Natural killer cell (primary cell): ENCODE results near the gene RHOBTB3. TPM values are rescaled to one million over a fixed set of nuclear protein-coding genes. Genes with fewer than 3 reads are reported as not detected.

Experiments
- ATAC-seq, 3 donors: fragments of 150-1000 bp in 2 of 3; fragments of 200-7000 bp in 1 of 3; cut with Tn5 transposase; 1 replicate in 1 of 3; 2 replicates in 2 of 3; pipeline ENCODE4 v1.10.0; 2021; ENCODE audit warnings: mild to moderate bottlenecking in 2 of 3, moderate library complexity in 2 of 3
- DNase-seq, 2 donors: peaks; one replicate each; pipeline versions ENCODE4 v3.0.0 to v3.0.0-alpha.2; 2013 to 2021; ENCODE audit warnings: mixed read lengths in 1 of 2
- H3K27ac ChIP-seq: one replicate; pipeline ENCODE4 v1.5.1; 2013; ENCODE audit warnings: mild to moderate bottlenecking, low read length
- H3K27me3 ChIP-seq: one replicate; pipeline ENCODE4 v1.6.1; 2013; ENCODE audit warnings: low read length; ENCODE audit not compliant: control insufficient read depth, insufficient read depth
- H3K36me3 ChIP-seq: one replicate; pipeline ENCODE4 v1.6.1; 2013; ENCODE audit warnings: low read length; ENCODE audit not compliant: control insufficient read depth, insufficient read depth
- H3K4me1 ChIP-seq: one replicate; pipeline ENCODE4 v1.6.1; 2013; ENCODE audit warnings: low read length; ENCODE audit not compliant: control insufficient read depth, insufficient read depth
- H3K4me3 ChIP-seq: one replicate; pipeline ENCODE4 v1.5.1; 2013; ENCODE audit warnings: low read length
- H3K9me3 ChIP-seq: one replicate; pipeline ENCODE4 v1.6.1; 2013; ENCODE audit warnings: low read length; ENCODE audit not compliant: control insufficient read depth, insufficient read depth
- H3K27ac Mint-ChIP-seq, 2 donors: one replicate each; pipeline ENCODE4 v1.8.0; 2022; ENCODE audit warnings: mild to moderate bottlenecking in 2 of 2, mixed read lengths in 2 of 2, moderate library complexity in 1 of 2
- H3K27me3 Mint-ChIP-seq, 2 donors: one replicate each; pipeline ENCODE4 v1.8.0; 2022; ENCODE audit warnings: low read depth in 2 of 2, mixed read lengths in 2 of 2
- H3K36me3 Mint-ChIP-seq: one replicate; pipeline ENCODE4 v1.8.0; 2022; ENCODE audit warnings: mixed read lengths
- H3K4me1 Mint-ChIP-seq, 2 donors: one replicate each; pipeline ENCODE4 v1.8.0; 2022; ENCODE audit warnings: mixed read lengths in 2 of 2
- H3K4me3 Mint-ChIP-seq: one replicate; pipeline ENCODE4 v1.8.0; 2022; ENCODE audit warnings: mild to moderate bottlenecking, moderate library complexity, mixed read lengths
- H3K9me3 Mint-ChIP-seq, 2 donors: one replicate each; pipeline ENCODE4 v1.8.0; 2022; ENCODE audit warnings: mixed read lengths in 2 of 2
- CTCF ChIP-seq: fragments of 200-600 bp; IDR thresholded peaks from one replicate; pipeline ENCODE4 v1.8.0; 2022; ENCODE audit warnings: antibody characterized with exemption
- WGBS: methylation state at CpG from one replicate; pipeline ENCODE4 v1.1.7; 2013; ENCODE audit warnings: missing lambda C conversion rate; ENCODE audit not compliant: insufficient coverage; 5-methylcytosine and 5-hydroxymethylcytosine counted together
- intact Hi-C: fragments of 100-400 bp; cut with micrococcal nuclease; formaldehyde crosslinking; loops from one replicate; pipeline ENCODE4 v1.14.2; 2022
- total RNA-seq, 4 donors: library from RNA; stranded (reverse); fragments of 120-200 nt in 1 of 4; gene quantifications; one replicate each; pipeline versions ENCODE4 v1.2.3 to v1.2.4, GENCODE V29; 2013 to 2022

The RHOBTB3 gene
- total RNA-seq, 3 donors from 2014 or later (not counting 1 experiment from before 2014, with no cell fraction given), result 46.5 to 55.1 (median 46.5) TPM

GRCh38 chr5:95738834-95739233 is 7.7 kb downstream of the RHOBTB3 start:
- WGBS, result 98% methylated on average over 4 of the region's 4 CpGs

GRCh38 chr5:95739857-95740256 is 8.7 kb downstream of the RHOBTB3 start:
- no peak overlapping the region for H3K4me3 Mint-ChIP-seq
- peaks cover 13 to 26% of the 10 kb centered on the region in 2 donors for H3K4me1 Mint-ChIP-seq
- Histone ChIP-seq H3K27me3 (no peaks in the 10 kb centered on the region), H3K9me3 (no peaks in the 10 kb centered on the region), H3K36me3 (peaks cover 2% of the 10 kb centered on the region), H3K27ac (no peak overlapping the region), H3K4me3 (no peak overlapping the region), H3K4me1 (no peaks in the 10 kb centered on the region)
- intact Hi-C loops, result no loop called here
- no peaks in the 10 kb centered on the region for H3K27me3 Mint-ChIP-seq
- peaks cover 15% of the 10 kb centered on the region for H3K36me3 Mint-ChIP-seq
- TF ChIP-seq CTCF, result no peak
- no peaks in the 10 kb centered on the region for H3K9me3 Mint-ChIP-seq
- ATAC-seq (no peak), DNase-seq (no peak)
- peak overlapping the region in 1 of 2 donors; percentile 63 for H3K27ac Mint-ChIP-seq
- 79% methylated on average over 2 of the region's 2 CpGs for WGBS

More at GRCh38 chr5:95738834-95739233, 7.7 kb downstream of the RHOBTB3 start:
- DNase-seq (no peak), ATAC-seq (no peak)
- Mint-ChIP-seq H3K4me3 (no peak overlapping the region), H3K9me3 (no peaks in the 10 kb centered on the region), H3K4me1 (peaks cover 16 to 25% of the 10 kb centered on the region in 2 donors), H3K27me3 (no peaks in the 10 kb centered on the region), H3K27ac (peak overlapping the region in 1 of 2 donors; percentile 1), H3K36me3 (peaks cover 15% of the 10 kb centered on the region)
- H3K36me3 ChIP-seq, result peaks cover 2% of the 10 kb centered on the region
- H3K27ac ChIP-seq, result no peak overlapping the region
- H3K4me1 ChIP-seq, result no peaks in the 10 kb centered on the region
- no peaks in the 10 kb centered on the region for H3K9me3 ChIP-seq
- no peaks in the 10 kb centered on the region for H3K27me3 ChIP-seq
- intact Hi-C loops, result no loop called here
- TF ChIP-seq CTCF, result no peak
- H3K4me3 ChIP-seq, result no peak overlapping the region

- H3K27ac ChIP-seq, result no peak overlapping the region
- H3K9me3 ChIP-seq, result no peaks in the 10 kb centered on the region
- TF ChIP-seq CTCF, result no peak
- Mint-ChIP-seq H3K36me3 (peaks cover 15% of the 10 kb centered on the region), H3K4me3 (no peak overlapping the region), H3K27ac (no peak overlapping the region), H3K27me3 (no peaks in the 10 kb centered on the region), H3K4me1 (peaks cover 8 to 21% of the 10 kb centered on the region in 2 donors), H3K9me3 (no peaks in the 10 kb centered on the region)
- H3K27me3 ChIP-seq, result no peaks in the 10 kb centered on the region
- H3K4me3 ChIP-seq, result no peak overlapping the region
- DNase-seq (no peak), ATAC-seq (no peak)
- H3K36me3 ChIP-seq, result peaks cover 2% of the 10 kb centered on the region
- WGBS, result 90% methylated on average over 3 of the region's 4 CpGs
- intact Hi-C loops, result no loop called here
- no peaks in the 10 kb centered on the region for H3K4me1 ChIP-seq
Observed at GRCh38 chr5:95741458-95741857, 10.3 kb downstream of the RHOBTB3 start.

GRCh38 chr5:95743232-95743631 is 12.1 kb downstream of the RHOBTB3 start:
- H3K27ac Mint-ChIP-seq, result no peak overlapping the region
- Histone ChIP-seq H3K9me3 (no peaks in the 10 kb centered on the region), H3K36me3 (peaks cover 2% of the 10 kb centered on the region), H3K27ac (no peak overlapping the region), H3K27me3 (no peaks in the 10 kb centered on the region), H3K4me3 (no peak overlapping the region), H3K4me1 (no peaks in the 10 kb centered on the region)
- no peak for DNase-seq
- H3K9me3 Mint-ChIP-seq, result no peaks in the 10 kb centered on the region
- WGBS, result 94% methylated on average over 2 of the region's 2 CpGs
- TF ChIP-seq CTCF, result no peak
- no peaks in the 10 kb centered on the region for H3K27me3 Mint-ChIP-seq
- H3K4me3 Mint-ChIP-seq, result no peak overlapping the region
- peaks cover 14 to 26% of the 10 kb centered on the region in 2 donors for H3K4me1 Mint-ChIP-seq
- peaks cover 15% of the 10 kb centered on the region for H3K36me3 Mint-ChIP-seq
- intact Hi-C loops, result no loop called here
- ATAC-seq, result no peak
